GM18517 (cell line): Measurements from ENCODE around the gene MEPE.

Experiments used
- ATAC-seq: cut with Tn5 transposase; IDR thresholded peaks from one replicate; pipeline ENCODE4 v1.9.1; 2021; ENCODE audit warnings: mild to moderate bottlenecking, moderate library complexity; ENCODE audit not compliant: unreplicated experiment

The MEPE gene

GRCh38 chr4:87840149-87840548, 7.4 kb downstream of the MEPE start:
- ATAC-seq, result no peak

GRCh38 chr4:87843936-87844335, 11.2 kb downstream of the MEPE start:
- ATAC-seq, result no peak

GRCh38 chr4:87844452-87844851, 11.7 kb downstream of the MEPE start:
- no peak for ATAC-seq

GRCh38 chr4:87846226-87846625, 13.5 kb downstream of the MEPE start:
- no peak for ATAC-seq

GRCh38 chr4:87848622-87849351, 16.0 kb downstream of the MEPE start:
- peak; percentile 84 for ATAC-seq

GRCh38 chr4:87849612-87850011, 16.8 kb downstream of the MEPE start:
- no peak for ATAC-seq

- ATAC-seq, result no peak
Observed at GRCh38 chr4:87851332-87851731, 18.6 kb downstream of the MEPE start.

- no peak for ATAC-seq
Observed at GRCh38 chr4:87851953-87852352, 19.2 kb downstream of the MEPE start.

- no peak for ATAC-seq
Observed at GRCh38 chr4:87853108-87853507, 20.3 kb downstream of the MEPE start.

- no peak for ATAC-seq
Observed at GRCh38 chr4:87853891-87854290, 21.1 kb downstream of the MEPE start.

GRCh38 chr4:87855559-87855958, 22.8 kb downstream of the MEPE start:
- ATAC-seq, result no peak

GRCh38 chr4:87856816-87857215, 24.0 kb downstream of the MEPE start:
- ATAC-seq, result no peak

- ATAC-seq, result no peak
Observed at GRCh38 chr4:87857789-87858188, 25.0 kb downstream of the MEPE start.

- no peak for ATAC-seq
Observed at GRCh38 chr4:87862236-87862635, 29.5 kb downstream of the MEPE start.

- no peak for ATAC-seq
Observed at GRCh38 chr4:87863486-87863885, 30.7 kb downstream of the MEPE start.

GRCh38 chr4:87864321-87864720, 31.6 kb downstream of the MEPE start:
- no peak for ATAC-seq

GRCh38 chr4:87865288-87865687, 32.5 kb downstream of the MEPE start:
- ATAC-seq, result no peak

- no peak for ATAC-seq
Observed at GRCh38 chr4:87865960-87866598, 33.3 kb downstream of the MEPE start.

GRCh38 chr4:87868522-87868921, 35.8 kb downstream of the MEPE start:
- ATAC-seq, result no peak

GRCh38 chr4:87872028-87872427, 39.3 kb downstream of the MEPE start:
- ATAC-seq, result no peak

- ATAC-seq, result no peak
Observed at GRCh38 chr4:87875191-87875590, 42.4 kb downstream of the MEPE start.

GRCh38 chr4:87880106-87880505, 47.3 kb downstream of the MEPE start:
- ATAC-seq, result no peak

- no peak for ATAC-seq
Observed at GRCh38 chr4:87881115-87881514, 48.3 kb downstream of the MEPE start.
